GM23338 (cell line): ENCODE measurements around the gene ANAPC13. TPM values are rescaled to one million over a fixed set of nuclear protein-coding genes. Genes with fewer than 3 reads are reported as not detected.

ENCODE experiments used
- ATAC-seq: fragments of 200-7000 bp; cut with Tn5 transposase; 3 replicates; pipeline ENCODE4 v1.9.1; 2020
- DNase-seq: peaks from one replicate; pipeline ENCODE4 v3.0.0-alpha.2; 2015; ENCODE audit warnings: low spot score
- H2AFZ ChIP-seq: fragments of 200-600 bp; sonication (generic); 2 replicates; pipeline ENCODE4 v1.8.0; 2016; ENCODE audit warnings: antibody characterized with exemption, mild to moderate bottlenecking, moderate library complexity
- H3F3A ChIP-seq: fragments of 200-600 bp; sonication (generic); replicated peaks from 2 replicates; pipeline ENCODE4 v1.8.0; 2017; ENCODE audit warnings: antibody characterized with exemption, mixed run types, low read depth
- H3K27ac ChIP-seq: fragments of 200-600 bp; sonication (generic); 2 replicates; pipeline ENCODE4 v1.6.1; 2016; ENCODE audit warnings: low read depth
- H3K27me3 ChIP-seq: fragments of 200-600 bp; sonication (generic); 2 replicates; pipeline ENCODE4 v1.8.0; 2016; ENCODE audit warnings: mild to moderate bottlenecking, mixed run types, moderate library complexity; ENCODE audit not compliant: insufficient read depth
- H3K36me3 ChIP-seq: fragments of 200-600 bp; sonication (generic); 2 replicates; pipeline ENCODE4 v1.8.0; 2016; ENCODE audit warnings: mild to moderate bottlenecking; ENCODE audit not compliant: insufficient read depth
- H3K4me1 ChIP-seq: fragments of 200-600 bp; sonication (generic); 2 replicates; pipeline ENCODE4 v1.8.0; 2016; ENCODE audit warnings: mild to moderate bottlenecking, moderate library complexity; ENCODE audit not compliant: insufficient read depth
- H3K4me2 ChIP-seq: fragments of 200-600 bp; sonication (generic); 2 replicates; pipeline ENCODE4 v1.7.1; 2017; ENCODE audit warnings: mixed run types
- H3K4me3 ChIP-seq: fragments of 200-600 bp; sonication (generic); 2 replicates; pipeline ENCODE4 v1.6.1; 2016; ENCODE audit warnings: mixed run types
- H3K79me2 ChIP-seq: fragments of 200-600 bp; sonication (generic); replicated peaks from 2 replicates; pipeline ENCODE4 v1.8.0; 2017; ENCODE audit warnings: mild to moderate bottlenecking; ENCODE audit not compliant: insufficient read depth
- H3K9me2 ChIP-seq: fragments of 200-600 bp; sonication (generic); 2 replicates; pipeline ENCODE4 v1.8.0; 2017; ENCODE audit not compliant: insufficient read depth
- H4K20me1 ChIP-seq: fragments of 200-600 bp; sonication (generic); replicated peaks from 2 replicates; pipeline ENCODE4 v1.8.0; 2017; ENCODE audit warnings: mild to moderate bottlenecking; ENCODE audit not compliant: insufficient read depth
- H3K27ac Mint-ChIP-seq: 2 replicates; pipeline ENCODE4 v1.8.0; 2020; ENCODE audit warnings: inconsistent platforms, mild to moderate bottlenecking, moderate library complexity, mixed read lengths
- H3K27me3 Mint-ChIP-seq: 3 replicates; pipeline ENCODE4 v1.8.0; 2022; ENCODE audit warnings: low read depth, mild to moderate bottlenecking, moderate library complexity, mixed read lengths, inconsistent platforms; ENCODE audit not compliant: insufficient read depth, poor library complexity
- H3K36me3 Mint-ChIP-seq: 3 replicates; pipeline ENCODE4 v1.8.0; 2021; ENCODE audit warnings: low read depth, mild to moderate bottlenecking, inconsistent platforms, moderate library complexity, mixed read lengths
- H3K4me1 Mint-ChIP-seq: 3 replicates; pipeline ENCODE4 v1.8.0; 2020; ENCODE audit warnings: mild to moderate bottlenecking, inconsistent platforms, mixed read lengths
- H3K4me3 Mint-ChIP-seq: 3 replicates; pipeline ENCODE4 v1.8.0; 2021; ENCODE audit warnings: moderate library complexity, mild to moderate bottlenecking, inconsistent platforms, mixed read lengths
- H3K9me3 Mint-ChIP-seq: 3 replicates; pipeline ENCODE4 v1.8.0; 2020; ENCODE audit warnings: moderate library complexity, mild to moderate bottlenecking, inconsistent platforms, mixed read lengths
- CREB1 ChIP-seq: fragments of 250-450 bp; sonication (Bioruptor Pico); IDR thresholded peaks from 2 replicates; pipeline ENCODE4 v1.5.0; 2020; ENCODE audit warnings: low read depth, mild to moderate bottlenecking, moderate library complexity
- EZH2phosphoT487 ChIP-seq: fragments of 200-600 bp; sonication (generic); IDR thresholded peaks from one replicate; pipeline ENCODE4 v1.8.1; 2018; ENCODE audit warnings: antibody characterized with exemption; ENCODE audit not compliant: unreplicated experiment
- REST ChIP-seq: IDR thresholded peaks from one replicate; pipeline ENCODE4 v1.6.1; 2018; ENCODE audit warnings: antibody characterized with exemption; ENCODE audit not compliant: unreplicated experiment
- STAT1 ChIP-seq: IDR thresholded peaks from one replicate; pipeline ENCODE4 v1.6.1; 2016; ENCODE audit warnings: antibody characterized with exemption; ENCODE audit not compliant: unreplicated experiment
- polyA plus RNA-seq: library from polyadenylated mRNA; unstranded; fragments of >200 nt; fragmentation: Nextera tagmentation; extraction: Ambion mirVana; gene quantifications from 2 replicates; pipeline ENCODE4 v1.2.1, GENCODE V29; 2016
- total RNA-seq: library from RNA; depleted of rRNA; stranded (reverse); fragments of >200 nt; shearing (Covaris generic); gene quantifications from 2 replicates; pipeline ENCODE4 v1.2.3, GENCODE V29; 2014
- TF ChIP-seq, protein P1 (sequence below): fragments of 250-450 bp; sonication (Bioruptor Pico); IDR thresholded peaks from 2 replicates; pipeline ENCODE4 v1.5.0; 2020; ENCODE audit warnings: mild to moderate bottlenecking, moderate library complexity

Gene ANAPC13
- total and polyA plus RNA-seq, 2 experiments from 2014 or later: 44.4 to 76.8 TPM

GRCh38 chr3:134505485-134505884 is 19.7 kb upstream of the ANAPC13 start (continued):
- TF ChIP-seq, protein P1, sequence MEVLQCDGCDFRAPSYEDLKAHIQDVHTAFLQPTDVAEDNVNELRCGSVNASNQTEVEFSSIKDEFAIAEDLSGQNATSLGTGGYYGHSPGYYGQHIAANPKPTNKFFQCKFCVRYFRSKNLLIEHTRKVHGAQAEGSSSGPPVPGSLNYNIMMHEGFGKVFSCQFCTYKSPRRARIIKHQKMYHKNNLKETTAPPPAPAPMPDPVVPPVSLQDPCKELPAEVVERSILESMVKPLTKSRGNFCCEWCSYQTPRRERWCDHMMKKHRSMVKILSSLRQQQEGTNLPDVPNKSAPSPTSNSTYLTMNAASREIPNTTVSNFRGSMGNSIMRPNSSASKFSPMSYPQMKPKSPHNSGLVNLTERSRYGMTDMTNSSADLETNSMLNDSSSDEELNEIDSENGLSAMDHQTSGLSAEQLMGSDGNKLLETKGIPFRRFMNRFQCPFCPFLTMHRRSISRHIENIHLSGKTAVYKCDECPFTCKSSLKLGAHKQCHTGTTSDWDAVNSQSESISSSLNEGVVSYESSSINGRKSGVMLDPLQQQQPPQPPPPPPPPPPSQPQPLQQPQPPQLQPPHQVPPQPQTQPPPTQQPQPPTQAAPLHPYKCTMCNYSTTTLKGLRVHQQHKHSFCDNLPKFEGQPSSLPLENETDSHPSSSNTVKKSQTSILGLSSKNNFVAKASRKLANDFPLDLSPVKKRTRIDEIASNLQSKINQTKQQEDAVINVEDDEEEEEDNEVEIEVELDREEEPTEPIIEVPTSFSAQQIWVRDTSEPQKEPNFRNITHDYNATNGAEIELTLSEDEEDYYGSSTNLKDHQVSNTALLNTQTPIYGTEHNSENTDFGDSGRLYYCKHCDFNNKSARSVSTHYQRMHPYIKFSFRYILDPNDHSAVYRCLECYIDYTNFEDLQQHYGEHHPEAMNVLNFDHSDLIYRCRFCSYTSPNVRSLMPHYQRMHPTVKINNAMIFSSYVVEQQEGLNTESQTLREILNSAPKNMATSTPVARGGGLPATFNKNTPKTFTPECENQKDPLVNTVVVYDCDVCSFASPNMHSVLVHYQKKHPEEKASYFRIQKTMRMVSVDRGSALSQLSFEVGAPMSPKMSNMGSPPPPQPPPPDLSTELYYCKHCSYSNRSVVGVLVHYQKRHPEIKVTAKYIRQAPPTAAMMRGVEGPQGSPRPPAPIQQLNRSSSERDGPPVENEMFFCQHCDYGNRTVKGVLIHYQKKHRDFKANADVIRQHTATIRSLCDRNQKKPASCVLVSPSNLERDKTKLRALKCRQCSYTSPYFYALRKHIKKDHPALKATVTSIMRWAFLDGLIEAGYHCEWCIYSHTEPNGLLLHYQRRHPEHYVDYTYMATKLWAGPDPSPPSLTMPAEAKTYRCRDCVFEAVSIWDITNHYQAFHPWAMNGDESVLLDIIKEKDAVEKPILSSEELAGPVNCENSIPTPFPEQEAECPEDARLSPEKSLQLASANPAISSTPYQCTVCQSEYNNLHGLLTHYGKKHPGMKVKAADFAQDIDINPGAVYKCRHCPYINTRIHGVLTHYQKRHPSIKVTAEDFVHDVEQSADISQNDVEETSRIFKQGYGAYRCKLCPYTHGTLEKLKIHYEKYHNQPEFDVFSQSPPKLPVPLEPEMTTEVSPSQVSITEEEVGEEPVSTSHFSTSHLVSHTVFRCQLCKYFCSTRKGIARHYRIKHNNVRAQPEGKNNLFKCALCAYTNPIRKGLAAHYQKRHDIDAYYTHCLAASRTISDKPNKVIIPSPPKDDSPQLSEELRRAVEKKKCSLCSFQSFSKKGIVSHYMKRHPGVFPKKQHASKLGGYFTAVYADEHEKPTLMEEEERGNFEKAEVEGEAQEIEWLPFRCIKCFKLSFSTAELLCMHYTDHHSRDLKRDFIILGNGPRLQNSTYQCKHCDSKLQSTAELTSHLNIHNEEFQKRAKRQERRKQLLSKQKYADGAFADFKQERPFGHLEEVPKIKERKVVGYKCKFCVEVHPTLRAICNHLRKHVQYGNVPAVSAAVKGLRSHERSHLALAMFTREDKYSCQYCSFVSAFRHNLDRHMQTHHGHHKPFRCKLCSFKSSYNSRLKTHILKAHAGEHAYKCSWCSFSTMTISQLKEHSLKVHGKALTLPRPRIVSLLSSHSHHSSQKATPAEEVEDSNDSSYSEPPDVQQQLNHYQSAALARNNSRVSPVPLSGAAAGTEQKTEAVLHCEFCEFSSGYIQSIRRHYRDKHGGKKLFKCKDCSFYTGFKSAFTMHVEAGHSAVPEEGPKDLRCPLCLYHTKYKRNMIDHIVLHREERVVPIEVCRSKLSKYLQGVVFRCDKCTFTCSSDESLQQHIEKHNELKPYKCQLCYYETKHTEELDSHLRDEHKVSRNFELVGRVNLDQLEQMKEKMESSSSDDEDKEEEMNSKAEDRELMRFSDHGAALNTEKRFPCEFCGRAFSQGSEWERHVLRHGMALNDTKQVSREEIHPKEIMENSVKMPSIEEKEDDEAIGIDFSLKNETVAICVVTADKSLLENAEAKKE (CRISPR knock-in tag): no peak

- ATAC-seq (no peak), DNase-seq (no peak)
- Histone ChIP-seq H3K4me2 (no peak overlapping the region), H3K36me3 (no peaks in the 10 kb centered on the region), H3K27ac (no peak overlapping the region), H3K79me2 (peaks cover 41% of the 10 kb centered on the region), H3K4me1 (no peaks in the 10 kb centered on the region), H2AFZ (no peak overlapping the region), H3K9me2 (no peaks in the 10 kb centered on the region), H3K27me3 (no peaks in the 10 kb centered on the region), H4K20me1 (peaks cover 2% of the 10 kb centered on the region; the same call in 1 of the 2 replicates), H3F3A (no peaks in the 10 kb centered on the region), H3K4me3 (no peak overlapping the region)
- no peak overlapping the region for H3K4me3 Mint-ChIP-seq
- H3K36me3 Mint-ChIP-seq: no peaks in the 10 kb centered on the region
- peaks cover 7% of the 10 kb centered on the region; the same call in 2 of the 3 replicates for H3K4me1 Mint-ChIP-seq
- peaks cover 2% of the 10 kb centered on the region for H3K27me3 Mint-ChIP-seq
- H3K9me3 Mint-ChIP-seq: no peaks in the 10 kb centered on the region
- TF ChIP-seq REST: no peak
- TF ChIP-seq CREB1 (CRISPR knock-in tag): no peak
- TF ChIP-seq STAT1: no peak
- no peak for TF ChIP-seq EZH2phosphoT487
- no peak overlapping the region for H3K27ac Mint-ChIP-seq
Observed at GRCh38 chr3:134504132-134504531, 18.3 kb upstream of the ANAPC13 start.
